GM10248 (cell line): Measurements from ENCODE around the gene OMD.

Experiments
- CTCF ChIA-PET: fragments of 300-600 bp; sonication (Branson Sonifier 250); formaldehyde crosslinking; extraction: SDS; loops from one replicate; lab custom pipeline; 2021; ENCODE audit warnings: antibody characterized with exemption; lab: Yijun Ruan, JAX
- POLR2A ChIA-PET: fragments of 350-650 bp; sonication (Branson Sonifier 250); formaldehyde crosslinking; extraction: SDS; loops from one replicate; lab custom pipeline; 2020; ENCODE audit warnings: antibody characterized with exemption; lab: Yijun Ruan, JAX
- DNase-seq: peaks from one replicate; pipeline ENCODE4 v3.0.0; 2012; ENCODE audit errors: extremely low spot score
- CTCF ChIP-seq: IDR thresholded peaks from 2 replicates; pipeline ENCODE4 v1.5.1; 2012; ENCODE audit warnings: mild to moderate bottlenecking, low read depth; ENCODE audit errors: extremely low read depth, missing control alignments, control extremely low read depth

The OMD gene

GRCh38 chr9:92457576-92457975, 33.3 kb upstream of the OMD start:
- TF ChIP-seq CTCF, result no peak
- CTCF ChIA-PET, result no interaction called here

GRCh38 chr9:92455217-92455616, 30.9 kb upstream of the OMD start:
- ChIA-PET POLR2A (no interaction called here), CTCF (interaction anchor here (1.4 to 1.9 kb wide), 3 partner anchors 14 to 316 kb away, joined by 3 to 9 read pairs (median 4); no protein-coding TSS in a partner anchor)
- TF ChIP-seq CTCF, result peak; percentile 13
- DNase-seq, result no peak

More at GRCh38 chr9:92457576-92457975, 33.3 kb upstream of the OMD start:
- POLR2A ChIA-PET, result no interaction called here
- DNase-seq, result no peak

- TF ChIP-seq CTCF, result no peak
- CTCF ChIA-PET, result interaction anchor here (1.1 to 2.3 kb wide), 2 partner anchors 20 to 306 kb away, joined by 3 to 10 read pairs; no protein-coding TSS in a partner anchor
- POLR2A ChIA-PET, result no interaction called here
- no peak for DNase-seq
Observed at GRCh38 chr9:92446536-92446935, 22.3 kb upstream of the OMD start.

- CTCF ChIA-PET, result interaction anchor here (1.2 to 2.3 kb wide), 2 partner anchors 305 to 307 kb away, joined by 3 to 10 read pairs; no protein-coding TSS in a partner anchor
- no peak for TF ChIP-seq CTCF
- no peak for DNase-seq
- POLR2A ChIA-PET, result no interaction called here
Observed at GRCh38 chr9:92444841-92445240, 20.6 kb upstream of the OMD start.

GRCh38 chr9:92440751-92441046, 16.4 kb upstream of the OMD start:
- CTCF ChIA-PET, result interaction anchor here (0.7 to 3.9 kb wide), 7 partner anchors 9 to 301 kb away, joined by 3 to 33 read pairs (median 3); no protein-coding TSS in a partner anchor
- TF ChIP-seq CTCF, result no peak
- POLR2A ChIA-PET, result no interaction called here
- DNase-seq, result peak; percentile 13

GRCh38 chr9:92439921-92440750, 15.9 kb upstream of the OMD start:
- ChIA-PET POLR2A (no interaction called here), CTCF (interaction anchor here (0.7 to 3.9 kb wide), 7 partner anchors 10 to 301 kb away, joined by 3 to 33 read pairs (median 3); no protein-coding TSS in a partner anchor)
- DNase-seq, result no peak
- TF ChIP-seq CTCF, result no peak
